MM.1S (cell line): Measurements from ENCODE around the gene CILP2.

ENCODE experiments used
- DNase-seq: peaks from one replicate; pipeline ENCODE4 v3.0.0-alpha.2; 2015
- H2AFZ ChIP-seq: fragments of 300-600 bp; sonication (generic); 2 replicates; pipeline ENCODE4 v1.6.0; 2016; ENCODE audit warnings: antibody characterized with exemption, low read length
- H3F3A ChIP-seq: fragments of 300-600 bp; sonication (generic); 2 replicates; pipeline ENCODE4 v1.6.1; 2016; ENCODE audit warnings: mild to moderate bottlenecking, antibody characterized with exemption, low read length, moderate library complexity, mixed read lengths; ENCODE audit not compliant: insufficient read depth
- H3K27ac ChIP-seq: fragments of 300-600 bp; sonication (generic); 2 replicates; pipeline ENCODE4 v1.5.1; 2016; ENCODE audit warnings: mild to moderate bottlenecking, low read length
- H3K27me3 ChIP-seq: fragments of 300-600 bp; sonication (generic); replicated peaks from 2 replicates; pipeline ENCODE4 v1.6.0; 2016; ENCODE audit warnings: low read length; ENCODE audit not compliant: insufficient read depth
- H3K36me3 ChIP-seq: fragments of 300-600 bp; sonication (generic); replicated peaks from 2 replicates; pipeline ENCODE4 v1.6.1; 2016; ENCODE audit warnings: mild to moderate bottlenecking, low read length, mixed read lengths; ENCODE audit not compliant: insufficient read depth
- H3K4me1 ChIP-seq: fragments of 300-600 bp; sonication (generic); 2 replicates; pipeline ENCODE4 v1.6.1; 2016; ENCODE audit warnings: low read length, mixed read lengths
- H3K4me2 ChIP-seq: fragments of 300-600 bp; sonication (generic); 2 replicates; pipeline ENCODE4 v1.6.0; 2016; ENCODE audit warnings: low read depth, low read length
- H3K4me3 ChIP-seq: fragments of 300-600 bp; sonication (generic); 2 replicates; pipeline ENCODE4 v1.5.1; 2016; ENCODE audit warnings: low read length, mixed read lengths
- H3K79me2 ChIP-seq: fragments of 300-600 bp; sonication (generic); 2 replicates; pipeline ENCODE4 v1.6.1; 2016; ENCODE audit warnings: mixed run types, low read length, mixed read lengths
- H3K9ac ChIP-seq: fragments of 300-600 bp; sonication (generic); 2 replicates; pipeline ENCODE4 v1.6.1; 2016; ENCODE audit warnings: low read length, mixed read lengths
- H3K9me2 ChIP-seq: fragments of 300-600 bp; sonication (generic); replicated peaks from 2 replicates; pipeline ENCODE4 v1.6.1; 2016; ENCODE audit warnings: mild to moderate bottlenecking, low read length, mixed read lengths; ENCODE audit not compliant: insufficient read depth
- H3K9me3 ChIP-seq: fragments of 300-600 bp; sonication (generic); replicated peaks from 2 replicates; pipeline ENCODE4 v1.6.1; 2016; ENCODE audit warnings: mild to moderate bottlenecking, low read length, mixed read lengths; ENCODE audit not compliant: insufficient read depth
- H4K20me1 ChIP-seq: fragments of 300-600 bp; sonication (generic); 2 replicates; pipeline ENCODE4 v1.6.1; 2016; ENCODE audit warnings: mild to moderate bottlenecking, low read length, moderate library complexity, mixed read lengths; ENCODE audit not compliant: insufficient read depth
- CTCF ChIP-seq: fragments of 300-600 bp; sonication (generic); IDR thresholded peaks from 2 replicates; pipeline ENCODE4 v1.5.1; 2016; ENCODE audit warnings: antibody characterized with exemption, low read length, mixed read lengths
- EZH2 ChIP-seq: fragments of 300-600 bp; sonication (generic); optimal IDR thresholded peaks from 2 replicates; pipeline ENCODE3; 2017; ENCODE audit warnings: low read depth, mild to moderate bottlenecking, antibody characterized with exemption, low read length, mixed read lengths
- EZH2phosphoT487 ChIP-seq: fragments of 300-600 bp; sonication (generic); IDR thresholded peaks from 2 replicates; pipeline ENCODE4 v1.6.1; 2018; ENCODE audit warnings: antibody characterized with exemption, low read length

Gene CILP2

GRCh38 chr19:19582471-19582870 lies 44.4 kb downstream of the CILP2 start:
- Histone ChIP-seq H3K36me3 (no peaks in the 10 kb centered on the region), H3K27ac (no peak overlapping the region), H3K4me3 (no peak overlapping the region), H2AFZ (no peak overlapping the region), H3K4me2 (no peak overlapping the region), H3K79me2 (no peaks in the 10 kb centered on the region), H4K20me1 (no peaks in the 10 kb centered on the region), H3K4me1 (no peaks in the 10 kb centered on the region), H3K9me3 (no peaks in the 10 kb centered on the region), H3K9me2 (no peaks in the 10 kb centered on the region), H3K9ac (no peak overlapping the region), H3F3A (no peaks in the 10 kb centered on the region), H3K27me3 (peaks cover 6% of the 10 kb centered on the region)
- DNase-seq: no peak
- TF ChIP-seq CTCF (no peak), EZH2phosphoT487 (no peak), EZH2 (no peak)

- H3K4me2 ChIP-seq: no peak overlapping the region
- H4K20me1 ChIP-seq: no peaks in the 10 kb centered on the region
- H3K27me3 ChIP-seq: peaks cover 6% of the 10 kb centered on the region
- H3K27ac ChIP-seq: no peak overlapping the region
- no peak overlapping the region for H3K9ac ChIP-seq
- no peaks in the 10 kb centered on the region for H3K9me3 ChIP-seq
- no peak for DNase-seq
- H3K36me3 ChIP-seq: no peaks in the 10 kb centered on the region
- no peaks in the 10 kb centered on the region for H3K9me2 ChIP-seq
- no peaks in the 10 kb centered on the region for H3K79me2 ChIP-seq
- no peaks in the 10 kb centered on the region for H3K4me1 ChIP-seq
- TF ChIP-seq CTCF: no peak
- TF ChIP-seq EZH2phosphoT487: no peak
- no peak for TF ChIP-seq EZH2
- no peak overlapping the region for H3K4me3 ChIP-seq
- no peaks in the 10 kb centered on the region for H3F3A ChIP-seq
- no peak overlapping the region for H2AFZ ChIP-seq
These were observed 46.3 kb downstream of the CILP2 start for GRCh38 chr19:19584356-19584755.

GRCh38 chr19:19587771-19588170 lies 49.7 kb downstream of the CILP2 start:
- Histone ChIP-seq H4K20me1 (no peaks in the 10 kb centered on the region), H3K36me3 (no peaks in the 10 kb centered on the region), H3K9ac (no peak overlapping the region), H3K4me1 (no peaks in the 10 kb centered on the region), H3K4me2 (no peak overlapping the region), H3K4me3 (no peak overlapping the region), H3K27me3 (no peaks in the 10 kb centered on the region; the same call in 1 of the 2 replicates), H3K79me2 (no peaks in the 10 kb centered on the region), H3F3A (no peaks in the 10 kb centered on the region), H3K9me3 (no peaks in the 10 kb centered on the region), H3K9me2 (no peaks in the 10 kb centered on the region), H3K27ac (no peak overlapping the region), H2AFZ (no peak overlapping the region)
- TF ChIP-seq EZH2 (no peak), EZH2phosphoT487 (no peak), CTCF (no peak)
- DNase-seq: no peak
